ENCODE data around the gene SGO1.

SGO1 gene

GRCh38 chr3:20160230-20160629 is 25.8 kb downstream of the SGO1 start:
- no peak overlapping the region for H2BK12ac ChIP-seq (ENCODE audit: low read length)
- H4K8ac ChIP-seq (ENCODE audit: low read depth, low read length), result no peak overlapping the region

GRCh38 chr3:20154928-20155327 is 31.1 kb downstream of the SGO1 start:
- Histone ChIP-seq H3K4ac (ENCODE audit: low read depth, low read length) (no peak overlapping the region), H3K27ac (ENCODE audit: low read depth, low read length) (no peak overlapping the region), H3K4me1 (ENCODE audit: control insufficient read depth in 1 of 2, insufficient read depth in 2 of 2, low read length in 2 of 2) (no peaks in the 10 kb centered on the region), H4K91ac (ENCODE audit: low read depth, low read length) (no peak overlapping the region), H3K79me2 (ENCODE audit: control insufficient read depth, insufficient read depth, low read length, poor library complexity) (no peaks in the 10 kb centered on the region), H3K36me3 (ENCODE audit: control insufficient read depth in 1 of 2, insufficient read depth in 2 of 2, low read length in 2 of 2) (peaks cover 4% of the 10 kb centered on the region in 2 experiments), H2BK5ac (ENCODE audit: low read depth, low read length, poor library complexity) (no peak overlapping the region), H3K27me3 (ENCODE audit: insufficient read depth, low read length) (no peaks in the 10 kb centered on the region), H3K4me3 (ENCODE audit: low read depth, low read length) (no peak overlapping the region), H2BK12ac (ENCODE audit: low read length) (no peak overlapping the region), H2AK5ac (ENCODE audit: low read length) (no peak overlapping the region), H3K4me2 (ENCODE audit: low read length) (no peak overlapping the region), H3K79me1 (ENCODE audit: low read length) (no peaks in the 10 kb centered on the region), H3K9me3 (ENCODE audit: insufficient read depth, low read depth, low read length) (no peaks in the 10 kb centered on the region), H3K18ac (ENCODE audit: low read length) (no peak overlapping the region), H2BK120ac (ENCODE audit: insufficient read depth, low read length, poor library complexity) (no peak overlapping the region), H3K23ac (ENCODE audit: low read length) (no peak overlapping the region), H4K12ac (ENCODE audit: low read depth, low read length) (no peak overlapping the region), H3K9ac (ENCODE audit: low read length) (no peak overlapping the region), H4K8ac (ENCODE audit: low read depth, low read length) (no peak overlapping the region), H2AFZ (ENCODE audit: insufficient read depth, low read length, poor library complexity) (no peak overlapping the region), H3K14ac (ENCODE audit: low read length) (no peak overlapping the region)
- no peak for DNase-seq
- WGBS (ENCODE audit: extremely low coverage, insufficient coverage, insufficient read length), result no CpG with 5 or more reads among the region's 4 CpGs

More at GRCh38 chr3:20160230-20160629, 25.8 kb downstream of the SGO1 start:
- Histone ChIP-seq H3K23ac (ENCODE audit: low read length) (no peak overlapping the region), H3K27ac (ENCODE audit: low read depth, low read length) (no peak overlapping the region), H3K9ac (ENCODE audit: low read length) (no peak overlapping the region), H3K79me1 (ENCODE audit: low read length) (no peaks in the 10 kb centered on the region), H2AFZ (ENCODE audit: insufficient read depth, low read length, poor library complexity) (no peak overlapping the region), H3K18ac (ENCODE audit: low read length) (no peak overlapping the region), H3K79me2 (ENCODE audit: control insufficient read depth, insufficient read depth, low read length, poor library complexity) (no peaks in the 10 kb centered on the region), H4K12ac (ENCODE audit: low read depth, low read length) (no peak overlapping the region), H3K14ac (ENCODE audit: low read length) (no peak overlapping the region), H2BK5ac (ENCODE audit: low read depth, low read length, poor library complexity) (no peak overlapping the region), H3K9me3 (ENCODE audit: insufficient read depth, low read depth, low read length) (no peaks in the 10 kb centered on the region), H3K36me3 (ENCODE audit: control insufficient read depth in 1 of 2, insufficient read depth in 2 of 2, low read length in 2 of 2) (peaks cover 2 to 4% of the 10 kb centered on the region in 2 experiments), H2BK120ac (ENCODE audit: insufficient read depth, low read length, poor library complexity) (no peak overlapping the region), H3K4ac (ENCODE audit: low read depth, low read length) (no peak overlapping the region), H3K4me2 (ENCODE audit: low read length) (no peak overlapping the region), H3K27me3 (ENCODE audit: insufficient read depth, low read length) (no peaks in the 10 kb centered on the region), H3K4me3 (ENCODE audit: low read depth, low read length) (no peak overlapping the region), H3K4me1 (ENCODE audit: control insufficient read depth in 1 of 2, insufficient read depth in 2 of 2, low read length in 2 of 2) (no peaks in the 10 kb centered on the region), H4K91ac (ENCODE audit: low read depth, low read length) (no peak overlapping the region), H2AK5ac (ENCODE audit: low read length) (no peak overlapping the region)
- no peak for DNase-seq

- H4K8ac ChIP-seq (ENCODE audit: low read depth, low read length), result no peak overlapping the region
- H3K4me2 ChIP-seq (ENCODE audit: low read length), result no peak overlapping the region
- no peak overlapping the region for H3K9ac ChIP-seq (ENCODE audit: low read length)
- no peak overlapping the region for H3K4me3 ChIP-seq (ENCODE audit: low read depth, low read length)
- no peaks in the 10 kb centered on the region for H3K9me3 ChIP-seq (ENCODE audit: insufficient read depth, low read depth, low read length)
- no CpG with 5 or more reads among the region's 1 CpG for whole genome bisulfite sequencing (ENCODE audit: extremely low coverage, insufficient coverage, insufficient read length)
- H4K91ac ChIP-seq (ENCODE audit: low read depth, low read length), result no peak overlapping the region
- H3K23ac ChIP-seq (ENCODE audit: low read length), result no peak overlapping the region
- no peak overlapping the region for H3K27ac ChIP-seq (ENCODE audit: low read depth, low read length)
- H3K18ac ChIP-seq (ENCODE audit: low read length), result no peak overlapping the region
- no peak overlapping the region for H2AK5ac ChIP-seq (ENCODE audit: low read length)
- no peak overlapping the region for H3K14ac ChIP-seq (ENCODE audit: low read length)
- no peak overlapping the region for H2BK5ac ChIP-seq (ENCODE audit: low read depth, low read length, poor library complexity)
- no peak overlapping the region for H4K12ac ChIP-seq (ENCODE audit: low read depth, low read length)
- H2AFZ ChIP-seq (ENCODE audit: insufficient read depth, low read length, poor library complexity), result no peak overlapping the region
- H3K4ac ChIP-seq (ENCODE audit: low read depth, low read length), result no peak overlapping the region
- no peak for DNase-seq
- H3K27me3 ChIP-seq (ENCODE audit: insufficient read depth, low read length), result no peaks in the 10 kb centered on the region
- peaks cover 2 to 3% of the 10 kb centered on the region in 2 experiments for H3K36me3 ChIP-seq (ENCODE audit: control insufficient read depth in 1 of 2, insufficient read depth in 2 of 2, low read length in 2 of 2)
- no peaks in the 10 kb centered on the region for H3K79me2 ChIP-seq (ENCODE audit: control insufficient read depth, insufficient read depth, low read length, poor library complexity)
- H3K4me1 ChIP-seq (ENCODE audit: control insufficient read depth in 1 of 2, insufficient read depth in 2 of 2, low read length in 2 of 2), result no peaks in the 10 kb centered on the region
- no peaks in the 10 kb centered on the region for H3K79me1 ChIP-seq (ENCODE audit: low read length)
- no peak overlapping the region for H2BK120ac ChIP-seq (ENCODE audit: insufficient read depth, low read length, poor library complexity)
- no peak overlapping the region for H2BK12ac ChIP-seq (ENCODE audit: low read length)
Observed at GRCh38 chr3:20154078-20154477, 31.9 kb downstream of the SGO1 start.

GRCh38 chr3:20148466-20148865 is 37.5 kb downstream of the SGO1 start:
- Histone ChIP-seq H3K4me1 (ENCODE audit: control insufficient read depth in 1 of 2, insufficient read depth in 2 of 2, low read length in 2 of 2) (peaks cover 0 to 2% of the 10 kb centered on the region in 2 experiments), H3K4ac (ENCODE audit: low read depth, low read length) (no peak overlapping the region), H3K23ac (ENCODE audit: low read length) (no peak overlapping the region), H2AFZ (ENCODE audit: insufficient read depth, low read length, poor library complexity) (no peak overlapping the region), H3K27ac (ENCODE audit: low read depth, low read length) (no peak overlapping the region), H3K9ac (ENCODE audit: low read length) (no peak overlapping the region), H3K4me3 (ENCODE audit: low read depth, low read length) (no peak overlapping the region), H3K79me1 (ENCODE audit: low read length) (no peaks in the 10 kb centered on the region), H2BK120ac (ENCODE audit: insufficient read depth, low read length, poor library complexity) (no peak overlapping the region), H3K14ac (ENCODE audit: low read length) (no peak overlapping the region), H3K4me2 (ENCODE audit: low read length) (no peak overlapping the region), H2BK5ac (ENCODE audit: low read depth, low read length, poor library complexity) (no peak overlapping the region), H4K8ac (ENCODE audit: low read depth, low read length) (no peak overlapping the region), H2BK12ac (ENCODE audit: low read length) (no peak overlapping the region), H3K79me2 (ENCODE audit: control insufficient read depth, insufficient read depth, low read length, poor library complexity) (no peaks in the 10 kb centered on the region), H3K36me3 (ENCODE audit: control insufficient read depth in 1 of 2, insufficient read depth in 2 of 2, low read length in 2 of 2) (no peaks in the 10 kb centered on the region), H4K91ac (ENCODE audit: low read depth, low read length) (no peak overlapping the region), H2AK5ac (ENCODE audit: low read length) (no peak overlapping the region), H3K9me3 (ENCODE audit: insufficient read depth, low read depth, low read length) (no peaks in the 10 kb centered on the region), H3K18ac (ENCODE audit: low read length) (no peak overlapping the region), H3K27me3 (ENCODE audit: insufficient read depth, low read length) (no peaks in the 10 kb centered on the region), H4K12ac (ENCODE audit: low read depth, low read length) (no peak overlapping the region)
- DNase-seq, result no peak
- WGBS (ENCODE audit: extremely low coverage, insufficient coverage, insufficient read length), result no CpG with 5 or more reads among the region's 10 CpGs

Data from trophoblast cell (in vitro differentiated cells and primary cell).